GM12872 (cell line): ENCODE data around the gene CPA2.

Experiments
- CTCF ChIP-seq: IDR thresholded peaks from 3 replicates; pipeline ENCODE4 v1.5.1; 2011; ENCODE audit warnings: low read depth, mild to moderate bottlenecking, low read length, moderate library complexity; ENCODE audit not compliant: insufficient read depth

The CPA2 gene

GRCh38 chr7:130294314-130294713 is 27.7 kb downstream of the CPA2 start:
- no peak for TF ChIP-seq CTCF

DNA sequence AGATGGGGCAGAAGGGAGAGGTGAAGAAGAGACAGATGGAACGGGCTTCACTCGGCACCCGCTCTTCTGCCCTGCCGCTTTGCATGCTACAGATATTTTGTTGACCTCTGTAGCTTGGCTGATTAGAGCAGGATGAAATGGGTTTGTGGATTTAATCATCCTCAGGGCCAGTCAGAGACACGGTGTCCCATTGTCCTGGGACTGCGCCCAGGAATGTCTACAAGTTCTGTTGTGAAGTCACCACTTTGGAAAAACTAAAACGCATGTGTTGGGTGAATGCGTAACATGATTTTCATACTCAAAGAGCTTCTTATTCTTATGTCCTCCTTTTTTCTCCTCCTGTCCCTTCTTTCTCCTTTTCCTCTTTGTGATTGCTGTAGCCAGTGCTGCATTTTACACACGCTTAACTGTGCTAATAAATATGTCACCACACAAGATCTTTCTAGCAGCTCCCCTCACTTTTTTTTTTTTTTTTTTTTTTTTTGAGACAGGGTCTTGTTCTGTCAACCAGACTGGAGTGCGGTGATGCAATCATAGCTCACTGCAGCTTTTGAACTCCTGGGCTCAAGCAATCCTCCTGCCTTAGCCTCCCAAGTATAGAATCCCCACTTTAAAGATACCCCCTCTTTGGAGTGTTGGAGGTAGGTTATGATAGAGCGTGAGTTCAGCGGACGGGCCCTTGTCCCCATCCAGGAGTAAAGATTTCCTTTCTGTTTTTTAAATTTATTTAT is 29.7 kb downstream of the CPA2 start:
- no peak for TF ChIP-seq CTCF

GRCh38 chr7:130297628-130298543 is 31.2 kb downstream of the CPA2 start:
- no peak for TF ChIP-seq CTCF

DNA sequence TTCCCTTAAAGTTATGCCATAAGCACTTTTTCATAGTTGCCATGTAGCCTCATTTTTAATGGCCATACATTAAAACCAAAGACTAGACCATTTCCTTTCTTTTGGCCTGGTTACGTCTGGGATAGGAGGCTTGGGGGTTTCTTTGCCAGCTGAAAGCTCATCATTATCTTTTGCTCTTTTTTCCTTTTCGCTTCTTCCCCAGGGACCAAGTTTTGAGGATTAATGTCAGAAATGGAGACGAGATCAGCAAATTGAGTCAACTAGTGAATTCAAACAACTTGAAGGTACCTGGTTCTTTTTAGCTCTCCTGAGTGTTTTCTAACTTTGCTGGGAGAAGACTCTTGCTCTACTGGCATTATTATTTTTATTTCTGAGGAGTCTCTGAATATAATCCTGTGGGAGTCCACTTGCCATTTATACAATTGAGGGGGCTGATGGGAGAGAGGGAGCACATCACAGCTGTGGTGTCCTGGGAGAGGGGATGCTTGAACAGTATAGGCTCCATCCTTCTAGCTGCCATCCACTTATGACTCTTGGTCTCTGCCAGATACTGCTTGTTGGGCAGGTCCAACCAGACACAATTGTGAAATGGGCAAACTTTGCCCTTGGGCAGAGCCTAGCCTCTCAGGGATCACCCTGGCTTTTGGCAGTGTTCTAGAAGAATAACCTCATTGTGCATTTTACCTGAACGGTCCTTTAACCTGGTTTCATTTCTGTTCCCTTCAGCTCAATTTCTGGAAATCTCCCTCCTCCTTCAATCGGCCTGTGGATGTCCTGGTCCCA is 32.1 kb downstream of the CPA2 start:
- no peak for TF ChIP-seq CTCF

GRCh38 chr7:130299866-130300265 is 33.2 kb downstream of the CPA2 start:
- TF ChIP-seq CTCF = no peak

- TF ChIP-seq CTCF = no peak
These were observed 34.9 kb downstream of the CPA2 start for GRCh38 chr7:130301501-130302020.

DNA sequence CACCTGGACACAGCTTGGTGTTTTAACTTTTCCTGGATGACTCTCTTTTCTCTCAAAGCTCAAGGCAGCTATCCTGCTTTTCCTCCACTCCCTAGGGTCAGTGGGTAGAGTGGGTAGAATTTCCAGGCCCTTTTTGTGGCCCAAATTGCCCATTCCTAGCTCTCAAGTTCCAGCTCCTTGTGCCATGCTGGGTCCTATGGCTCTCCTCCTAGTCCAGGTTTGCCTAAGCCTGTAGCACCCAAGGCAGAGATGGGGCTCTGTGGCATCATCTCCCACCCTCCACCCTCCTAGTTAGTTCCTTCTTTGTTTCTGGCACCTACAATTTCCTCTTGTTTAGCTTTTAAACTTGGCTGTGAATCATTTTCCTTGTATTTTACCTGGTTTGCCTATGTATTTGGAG is 36.0 kb downstream of the CPA2 start:
- TF ChIP-seq CTCF = no peak
